Calu3 (cell line): ENCODE data around the gene BRD9. TPM values are rescaled to one million over a fixed set of nuclear protein-coding genes. Genes with fewer than 3 reads are reported as not detected.

ENCODE experiments used
- BruUV-seq: library from RNA; stranded (reverse); fragments of 400-500 nt; replicated peaks from 2 replicates; lab custom pipeline; 2021; lab: Mats Ljungman, UMichigan
- CTCF ChIA-PET: fragments of 300-600 bp; sonication (Branson Sonifier 250); formaldehyde crosslinking; loops from one replicate; lab custom pipeline; 2022; ENCODE audit warnings: antibody characterized with exemption; lab: Charles Lee
- DNase-seq: peaks from one replicate; pipeline ENCODE4 v3.0.0; 2022
- H3K27ac Mint-ChIP-seq: one replicate; pipeline ENCODE4 v1.8.0; 2022; ENCODE audit warnings: mixed read lengths; ENCODE audit not compliant: unreplicated experiment
- H3K27me3 Mint-ChIP-seq: one replicate; pipeline ENCODE4 v1.8.0; 2022; ENCODE audit warnings: mixed read lengths; ENCODE audit not compliant: unreplicated experiment
- H3K36me3 Mint-ChIP-seq: one replicate; pipeline ENCODE4 v1.8.0; 2022; ENCODE audit warnings: mild to moderate bottlenecking, moderate library complexity, mixed read lengths; ENCODE audit not compliant: insufficient read depth, unreplicated experiment
- H3K4me1 Mint-ChIP-seq: one replicate; pipeline ENCODE4 v1.8.0; 2022; ENCODE audit warnings: mild to moderate bottlenecking, low read depth, mixed read lengths; ENCODE audit not compliant: unreplicated experiment
- H3K4me3 Mint-ChIP-seq: one replicate; pipeline ENCODE4 v1.8.0; 2022; ENCODE audit warnings: mild to moderate bottlenecking, low read depth, moderate library complexity, mixed read lengths; ENCODE audit not compliant: unreplicated experiment
- H3K9me3 Mint-ChIP-seq: one replicate; pipeline ENCODE4 v1.8.0; 2022; ENCODE audit warnings: low read depth, mixed read lengths; ENCODE audit not compliant: unreplicated experiment
- intact Hi-C: fragments of 100-400 bp; cut with micrococcal nuclease; formaldehyde crosslinking; loops from one replicate; pipeline ENCODE4 v1.10.0; 2022; ENCODE audit not compliant: unreplicated experiment
- total RNA-seq: library from RNA; stranded (reverse); gene quantifications from 2 replicates; pipeline ENCODE4 v1.2.3, GENCODE V29; 2022
- TF ChIP-seq, protein P1 (sequence below): fragments of 200-600 bp; IDR thresholded peaks from one replicate; pipeline ENCODE4 v1.8.0; 2022; ENCODE audit warnings: antibody characterized with exemption; ENCODE audit not compliant: unreplicated experiment

BRD9 gene
- total RNA-seq, 1 experiment from 2014 or later: 64.1 TPM

- intact Hi-C loops: no loop called here
- Mint-ChIP-seq H3K9me3 (no peaks in the 10 kb centered on the region), H3K4me1 (no peaks in the 10 kb centered on the region), H3K36me3 (peaks cover 22% of the 10 kb centered on the region), H3K27me3 (no peaks in the 10 kb centered on the region), H3K4me3 (no peak overlapping the region), H3K27ac (no peak overlapping the region)
- DNase-seq: no peak
- CTCF ChIA-PET: no interaction called here
- TF ChIP-seq, protein P1, sequence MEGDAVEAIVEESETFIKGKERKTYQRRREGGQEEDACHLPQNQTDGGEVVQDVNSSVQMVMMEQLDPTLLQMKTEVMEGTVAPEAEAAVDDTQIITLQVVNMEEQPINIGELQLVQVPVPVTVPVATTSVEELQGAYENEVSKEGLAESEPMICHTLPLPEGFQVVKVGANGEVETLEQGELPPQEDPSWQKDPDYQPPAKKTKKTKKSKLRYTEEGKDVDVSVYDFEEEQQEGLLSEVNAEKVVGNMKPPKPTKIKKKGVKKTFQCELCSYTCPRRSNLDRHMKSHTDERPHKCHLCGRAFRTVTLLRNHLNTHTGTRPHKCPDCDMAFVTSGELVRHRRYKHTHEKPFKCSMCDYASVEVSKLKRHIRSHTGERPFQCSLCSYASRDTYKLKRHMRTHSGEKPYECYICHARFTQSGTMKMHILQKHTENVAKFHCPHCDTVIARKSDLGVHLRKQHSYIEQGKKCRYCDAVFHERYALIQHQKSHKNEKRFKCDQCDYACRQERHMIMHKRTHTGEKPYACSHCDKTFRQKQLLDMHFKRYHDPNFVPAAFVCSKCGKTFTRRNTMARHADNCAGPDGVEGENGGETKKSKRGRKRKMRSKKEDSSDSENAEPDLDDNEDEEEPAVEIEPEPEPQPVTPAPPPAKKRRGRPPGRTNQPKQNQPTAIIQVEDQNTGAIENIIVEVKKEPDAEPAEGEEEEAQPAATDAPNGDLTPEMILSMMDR: no peak
- BruUV-seq: no TSS peak
Observed at GRCh38 chr5:861442-862366, 30.9 kb downstream of the BRD9 start.

- Mint-ChIP-seq H3K27ac (peak overlapping the region; percentile 55), H3K36me3 (peaks cover 17% of the 10 kb centered on the region), H3K9me3 (no peaks in the 10 kb centered on the region), H3K4me3 (no peak overlapping the region), H3K27me3 (no peaks in the 10 kb centered on the region), H3K4me1 (no peaks in the 10 kb centered on the region)
- BruUV-seq: no TSS peak
- CTCF ChIA-PET: no interaction called here
- TF ChIP-seq, protein P1: no peak
- no peak for DNase-seq
- intact Hi-C loops: no loop called here
Observed at GRCh38 chr5:860506-861150, 32.0 kb downstream of the BRD9 start.

DNA sequence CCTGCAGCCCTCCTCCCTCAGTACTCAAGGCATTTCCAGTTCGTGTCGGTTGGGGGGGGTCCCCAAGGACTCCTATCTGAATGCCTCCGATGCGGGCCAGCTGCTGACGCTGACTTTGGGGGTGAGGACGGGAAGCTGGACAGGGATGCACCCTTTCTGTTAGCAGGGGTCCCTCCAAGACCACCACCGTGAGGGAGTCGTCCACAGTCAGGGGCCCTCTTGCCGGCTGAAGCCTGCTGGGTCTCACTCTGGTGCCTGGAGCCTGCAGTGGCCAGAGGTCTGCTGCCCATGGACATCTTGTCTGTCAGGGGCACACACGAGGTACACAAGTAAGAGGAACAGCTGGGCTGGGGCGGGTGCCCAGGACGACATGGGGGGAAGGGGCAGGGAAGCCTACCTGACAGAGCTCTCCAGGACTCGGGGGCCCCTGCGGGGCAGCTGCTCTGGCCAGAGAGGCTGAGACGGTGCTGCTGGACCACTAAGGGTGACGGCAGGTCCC lies 32.8 kb downstream of the BRD9 start:
- no peak for DNase-seq
- no TSS peak for BruUV-seq

DNA sequence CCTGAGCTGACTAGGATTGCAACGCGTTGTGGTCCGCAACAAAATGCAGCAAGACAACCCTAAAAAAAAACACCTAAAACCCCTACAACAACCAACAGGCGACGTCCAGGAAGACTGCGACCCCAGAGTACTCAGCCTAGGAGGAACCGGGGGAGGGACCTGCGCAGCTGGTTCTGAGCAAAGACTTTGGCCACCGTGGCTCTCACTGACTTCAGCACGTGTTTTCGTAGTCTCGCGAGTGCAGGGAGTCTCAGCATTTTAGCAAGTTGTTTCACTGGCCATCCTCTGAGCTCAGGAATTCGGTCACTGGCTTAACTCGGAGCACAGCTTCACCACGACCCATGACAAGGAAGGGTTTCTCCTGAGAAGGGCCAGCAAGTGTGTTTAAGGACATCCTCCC lies 33.2 kb downstream of the BRD9 start:
- CTCF ChIA-PET: no interaction called here
- no peaks in the 10 kb centered on the region for H3K27me3 Mint-ChIP-seq
- no peak overlapping the region for H3K4me3 Mint-ChIP-seq
- TF ChIP-seq, protein P1: no peak
- no TSS peak for BruUV-seq
- H3K4me1 Mint-ChIP-seq: no peaks in the 10 kb centered on the region
- H3K36me3 Mint-ChIP-seq: peaks cover 18% of the 10 kb centered on the region
- DNase-seq: no peak
- no peaks in the 10 kb centered on the region for H3K9me3 Mint-ChIP-seq
- intact Hi-C loops: no loop called here
- H3K27ac Mint-ChIP-seq: no peak overlapping the region

More for the DNA sequence above, 32.8 kb downstream of the BRD9 start:
- Mint-ChIP-seq H3K27me3 (no peaks in the 10 kb centered on the region), H3K4me3 (no peak overlapping the region), H3K4me1 (no peaks in the 10 kb centered on the region), H3K27ac (no peak overlapping the region), H3K36me3 (peaks cover 14% of the 10 kb centered on the region), H3K9me3 (no peaks in the 10 kb centered on the region)
- CTCF ChIA-PET: no interaction called here
- intact Hi-C loops: no loop called here
- TF ChIP-seq, protein P1: no peak
